Loucy (cell line): ENCODE measurements around the gene RCOR1.
A peak's percentile ranks its signal among the peaks of the same experiment; 100 is the strongest.

Experiments
- EZH2phosphoT487 ChIP-seq: fragments of 200-600 bp; IDR thresholded peaks from 2 replicates; pipeline ENCODE4 v1.6.1; 2018; ENCODE audit warnings: antibody characterized with exemption, mild to moderate bottlenecking, moderate library complexity, borderline replicate concordance
- TF ChIP-seq, protein P1 (sequence below): fragments of 200-600 bp; sonication (generic); conservative IDR thresholded peaks from 2 replicates; pipeline ENCODE4 v1.5.1; 2014; ENCODE audit warnings: mild to moderate bottlenecking, antibody characterized with exemption, low read length

DNA sequence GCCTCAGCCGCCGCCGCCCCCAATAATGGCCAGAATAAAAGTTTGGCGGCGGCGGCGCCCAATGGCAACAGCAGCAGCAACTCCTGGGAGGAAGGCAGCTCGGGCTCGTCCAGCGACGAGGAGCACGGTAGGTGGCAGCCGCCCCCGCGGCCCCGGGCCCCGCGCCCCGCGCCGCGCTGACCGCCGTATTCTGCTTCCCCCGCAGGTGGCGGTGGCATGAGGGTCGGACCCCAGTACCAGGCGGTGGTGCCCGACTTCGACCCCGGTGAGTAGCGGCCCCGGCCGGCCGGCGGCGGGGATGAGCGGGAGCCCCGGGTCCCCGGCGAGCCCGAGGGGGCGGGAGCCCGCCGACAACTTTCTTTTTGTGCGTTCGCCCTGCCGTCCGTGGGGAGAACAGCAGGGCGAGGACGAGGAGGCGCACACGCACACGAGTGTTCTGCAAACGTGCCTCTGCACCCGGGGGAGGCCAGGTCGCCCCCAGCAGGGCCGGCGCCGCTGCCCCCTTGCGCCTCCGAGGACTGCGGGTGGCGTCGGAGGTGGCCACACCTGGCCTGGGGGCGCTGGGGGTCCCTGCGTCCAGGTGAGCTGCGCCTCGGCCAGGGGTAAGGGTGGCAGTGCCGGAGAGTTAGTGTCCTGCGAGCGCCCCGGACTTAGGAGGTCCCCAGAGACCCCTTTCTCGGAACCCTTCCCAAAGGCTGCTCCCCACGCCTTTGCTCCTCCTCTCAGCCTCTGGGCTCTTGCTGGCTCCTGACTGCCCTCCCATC lies 794 bp downstream of the RCOR1 start:
- TF ChIP-seq, protein P1, sequence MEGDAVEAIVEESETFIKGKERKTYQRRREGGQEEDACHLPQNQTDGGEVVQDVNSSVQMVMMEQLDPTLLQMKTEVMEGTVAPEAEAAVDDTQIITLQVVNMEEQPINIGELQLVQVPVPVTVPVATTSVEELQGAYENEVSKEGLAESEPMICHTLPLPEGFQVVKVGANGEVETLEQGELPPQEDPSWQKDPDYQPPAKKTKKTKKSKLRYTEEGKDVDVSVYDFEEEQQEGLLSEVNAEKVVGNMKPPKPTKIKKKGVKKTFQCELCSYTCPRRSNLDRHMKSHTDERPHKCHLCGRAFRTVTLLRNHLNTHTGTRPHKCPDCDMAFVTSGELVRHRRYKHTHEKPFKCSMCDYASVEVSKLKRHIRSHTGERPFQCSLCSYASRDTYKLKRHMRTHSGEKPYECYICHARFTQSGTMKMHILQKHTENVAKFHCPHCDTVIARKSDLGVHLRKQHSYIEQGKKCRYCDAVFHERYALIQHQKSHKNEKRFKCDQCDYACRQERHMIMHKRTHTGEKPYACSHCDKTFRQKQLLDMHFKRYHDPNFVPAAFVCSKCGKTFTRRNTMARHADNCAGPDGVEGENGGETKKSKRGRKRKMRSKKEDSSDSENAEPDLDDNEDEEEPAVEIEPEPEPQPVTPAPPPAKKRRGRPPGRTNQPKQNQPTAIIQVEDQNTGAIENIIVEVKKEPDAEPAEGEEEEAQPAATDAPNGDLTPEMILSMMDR: peak; percentile 28; the same call in 1 of the 2 replicates
- TF ChIP-seq EZH2phosphoT487: no peak
